HEK293 (cell line): ENCODE results near the gene TCEA3.

Experiments used
- BCL11A ChIP-seq: fragments of 450-650 bp; formaldehyde crosslinking; IDR thresholded peaks from 2 replicates; pipeline ENCODE4 v1.5.1; 2016; ENCODE audit warnings: low read depth, missing biosample characterization, missing genetic modification characterization
- EGR2 ChIP-seq: fragments of 450-650 bp; formaldehyde crosslinking; IDR thresholded peaks from 2 replicates; pipeline ENCODE4 v1.5.1; 2016; ENCODE audit warnings: low read depth, missing biosample characterization, missing genetic modification characterization
- KLF8 ChIP-seq: fragments of 450-650 bp; formaldehyde crosslinking; IDR thresholded peaks from 2 replicates; pipeline ENCODE4 v1.5.1; 2016; ENCODE audit warnings: missing biosample characterization, missing genetic modification characterization
- MZF1 ChIP-seq: fragments of 450-650 bp; formaldehyde crosslinking; IDR thresholded peaks from 2 replicates; pipeline ENCODE4 v1.5.1; 2017; ENCODE audit warnings: missing biosample characterization, missing genetic modification characterization, borderline replicate concordance
- REST ChIP-seq: fragments of 450-650 bp; formaldehyde crosslinking; IDR thresholded peaks from 2 replicates; pipeline ENCODE4 v1.5.1; 2016; ENCODE audit warnings: missing biosample characterization, missing genetic modification characterization
- ZBTB44 ChIP-seq: fragments of 450-650 bp; IDR thresholded peaks from 2 replicates; pipeline ENCODE4 v1.5.1; 2018; ENCODE audit warnings: missing biosample characterization, mild to moderate bottlenecking, missing genetic modification characterization
- ZBTB6 ChIP-seq: fragments of 450-650 bp; formaldehyde crosslinking; IDR thresholded peaks from 2 replicates; pipeline ENCODE4 v1.5.1; 2017; ENCODE audit warnings: missing biosample characterization, missing genetic modification characterization
- ZEB2 ChIP-seq: fragments of 450-650 bp; formaldehyde crosslinking; IDR thresholded peaks from 2 replicates; pipeline ENCODE4 v1.5.1; 2016; ENCODE audit warnings: missing biosample characterization, missing genetic modification characterization
- ZFP41 ChIP-seq: fragments of 450-650 bp; formaldehyde crosslinking; IDR thresholded peaks from 2 replicates; pipeline ENCODE4 v1.5.1; 2016; ENCODE audit warnings: missing biosample characterization, missing genetic modification characterization, borderline replicate concordance
- ZNF19 ChIP-seq: fragments of 450-650 bp; formaldehyde crosslinking; IDR thresholded peaks from 2 replicates; pipeline ENCODE4; 2016; ENCODE audit warnings: missing biosample characterization, missing genetic modification characterization, low read depth
- ZNF280D ChIP-seq: fragments of 450-650 bp; formaldehyde crosslinking; IDR thresholded peaks from 2 replicates; pipeline ENCODE4 v1.5.1; 2016; ENCODE audit warnings: missing biosample characterization, missing genetic modification characterization
- ZNF341 ChIP-seq: fragments of 450-650 bp; formaldehyde crosslinking; IDR thresholded peaks from 2 replicates; pipeline ENCODE4; 2016; ENCODE audit warnings: low read depth, missing biosample characterization, missing genetic modification characterization
- ZNF354C ChIP-seq: fragments of 450-650 bp; formaldehyde crosslinking; IDR thresholded peaks from 2 replicates; pipeline ENCODE4 v1.5.1; 2016; ENCODE audit warnings: missing biosample characterization, missing genetic modification characterization, low read depth, borderline replicate concordance
- ZNF362 ChIP-seq: fragments of 450-650 bp; formaldehyde crosslinking; IDR thresholded peaks from 2 replicates; pipeline ENCODE4 v1.5.1; 2016; ENCODE audit warnings: missing biosample characterization, missing genetic modification characterization
- ZNF488 ChIP-seq: fragments of 450-650 bp; formaldehyde crosslinking; IDR thresholded peaks from 2 replicates; pipeline ENCODE4 v1.5.1; 2016; ENCODE audit warnings: missing biosample characterization, missing genetic modification characterization
- ZNF596 ChIP-seq: fragments of 450-650 bp; IDR thresholded peaks from 2 replicates; pipeline ENCODE4 v1.5.0; 2018; ENCODE audit warnings: missing biosample characterization, mild to moderate bottlenecking, missing genetic modification characterization, moderate library complexity
- ZNF629 ChIP-seq: fragments of 450-650 bp; formaldehyde crosslinking; IDR thresholded peaks from 2 replicates; pipeline ENCODE4 v1.5.1; 2017; ENCODE audit warnings: missing biosample characterization, missing genetic modification characterization
- ZNF639 ChIP-seq: fragments of 450-650 bp; formaldehyde crosslinking; IDR thresholded peaks from 2 replicates; pipeline ENCODE4 v1.5.1; 2016; ENCODE audit warnings: missing biosample characterization, missing genetic modification characterization
- ZNF704 ChIP-seq: fragments of 450-650 bp; formaldehyde crosslinking; IDR thresholded peaks from 2 replicates; pipeline ENCODE4 v1.5.1; 2016; ENCODE audit warnings: missing biosample characterization, missing genetic modification characterization
- ZNF837 ChIP-seq: fragments of 450-650 bp; formaldehyde crosslinking; IDR thresholded peaks from 2 replicates; pipeline ENCODE4 v1.5.1; 2016; ENCODE audit warnings: missing biosample characterization, missing genetic modification characterization
- ZSCAN30 ChIP-seq: fragments of 450-650 bp; IDR thresholded peaks from 2 replicates; pipeline ENCODE4 v1.5.1; 2018; ENCODE audit warnings: missing biosample characterization, mild to moderate bottlenecking, missing genetic modification characterization, moderate library complexity
- ZSCAN5A ChIP-seq: fragments of 450-650 bp; formaldehyde crosslinking; IDR thresholded peaks from 2 replicates; pipeline ENCODE4 v1.5.1; 2016; ENCODE audit warnings: missing biosample characterization, missing genetic modification characterization

Gene TCEA3

GRCh38 chr1:23367791-23368561 is 56.6 kb downstream of the TCEA3 start (continued):
- TF ChIP-seq MZF1 (tag by site-specific recombination) (no peak), ZEB2 (tag by site-specific recombination) (peak; percentile 24; the same call in 1 of the 2 replicates), REST (tag by site-specific recombination) (no peak), EGR2 (no peak), ZNF639 (tag by site-specific recombination) (peak; percentile 20; the same call in 1 of the 2 replicates), ZBTB44 (tag by site-specific recombination) (no peak), KLF8 (tag by site-specific recombination) (peak; percentile 63; the same call in 1 of the 2 replicates), ZBTB6 (tag by site-specific recombination) (no peak; the same call in 1 of the 2 replicates), ZSCAN30 (tag by site-specific recombination) (peak; percentile 64; the same call in 1 of the 2 replicates), ZNF362 (no peak), ZNF837 (tag by site-specific recombination) (no peak), BCL11A (no peak), ZSCAN5A (tag by site-specific recombination) (peak; percentile 24; the same call in 1 of the 2 replicates), ZNF354C (tag by site-specific recombination) (no peak), ZNF596 (tag by site-specific recombination) (no peak), ZNF280D (tag by site-specific recombination) (peak; percentile 36; the same call in 1 of the 2 replicates), ZNF341 (tag by site-specific recombination) (peak; percentile 98), ZFP41 (tag by site-specific recombination) (no peak), ZNF704 (tag by site-specific recombination) (no peak), ZNF629 (tag by site-specific recombination) (no peak; the same call in 1 of the 2 replicates), ZNF488 (tag by site-specific recombination) (no peak), ZNF19 (tag by site-specific recombination) (no peak)
